ENCODE data around the gene NELL2.

DNA sequence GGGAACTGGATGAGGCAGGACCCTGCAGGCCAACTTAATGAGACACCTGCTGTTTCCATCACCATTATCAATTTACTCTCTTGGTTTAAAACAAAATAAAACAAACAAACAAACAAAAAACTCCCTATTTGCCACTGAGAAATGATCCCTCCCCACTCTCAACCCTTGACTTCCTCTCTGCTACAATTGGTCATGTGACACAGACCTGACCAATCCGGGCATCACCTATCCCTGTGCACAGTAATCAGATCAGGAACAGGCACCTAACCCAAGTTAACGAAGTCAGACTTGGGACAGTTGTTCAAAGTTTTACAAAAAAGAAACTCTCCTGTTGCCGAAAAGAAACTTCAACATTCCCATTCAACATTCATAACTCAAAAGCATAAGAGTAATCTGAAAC, 58.4 kb downstream of the NELL2 start:
- TF ChIP-seq, protein P1, sequence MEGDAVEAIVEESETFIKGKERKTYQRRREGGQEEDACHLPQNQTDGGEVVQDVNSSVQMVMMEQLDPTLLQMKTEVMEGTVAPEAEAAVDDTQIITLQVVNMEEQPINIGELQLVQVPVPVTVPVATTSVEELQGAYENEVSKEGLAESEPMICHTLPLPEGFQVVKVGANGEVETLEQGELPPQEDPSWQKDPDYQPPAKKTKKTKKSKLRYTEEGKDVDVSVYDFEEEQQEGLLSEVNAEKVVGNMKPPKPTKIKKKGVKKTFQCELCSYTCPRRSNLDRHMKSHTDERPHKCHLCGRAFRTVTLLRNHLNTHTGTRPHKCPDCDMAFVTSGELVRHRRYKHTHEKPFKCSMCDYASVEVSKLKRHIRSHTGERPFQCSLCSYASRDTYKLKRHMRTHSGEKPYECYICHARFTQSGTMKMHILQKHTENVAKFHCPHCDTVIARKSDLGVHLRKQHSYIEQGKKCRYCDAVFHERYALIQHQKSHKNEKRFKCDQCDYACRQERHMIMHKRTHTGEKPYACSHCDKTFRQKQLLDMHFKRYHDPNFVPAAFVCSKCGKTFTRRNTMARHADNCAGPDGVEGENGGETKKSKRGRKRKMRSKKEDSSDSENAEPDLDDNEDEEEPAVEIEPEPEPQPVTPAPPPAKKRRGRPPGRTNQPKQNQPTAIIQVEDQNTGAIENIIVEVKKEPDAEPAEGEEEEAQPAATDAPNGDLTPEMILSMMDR (IDR thresholded peaks at IDR 0.05; ENCODE audit: insufficient read depth, low read length) = no peak
- TF ChIP-seq, protein P2, sequence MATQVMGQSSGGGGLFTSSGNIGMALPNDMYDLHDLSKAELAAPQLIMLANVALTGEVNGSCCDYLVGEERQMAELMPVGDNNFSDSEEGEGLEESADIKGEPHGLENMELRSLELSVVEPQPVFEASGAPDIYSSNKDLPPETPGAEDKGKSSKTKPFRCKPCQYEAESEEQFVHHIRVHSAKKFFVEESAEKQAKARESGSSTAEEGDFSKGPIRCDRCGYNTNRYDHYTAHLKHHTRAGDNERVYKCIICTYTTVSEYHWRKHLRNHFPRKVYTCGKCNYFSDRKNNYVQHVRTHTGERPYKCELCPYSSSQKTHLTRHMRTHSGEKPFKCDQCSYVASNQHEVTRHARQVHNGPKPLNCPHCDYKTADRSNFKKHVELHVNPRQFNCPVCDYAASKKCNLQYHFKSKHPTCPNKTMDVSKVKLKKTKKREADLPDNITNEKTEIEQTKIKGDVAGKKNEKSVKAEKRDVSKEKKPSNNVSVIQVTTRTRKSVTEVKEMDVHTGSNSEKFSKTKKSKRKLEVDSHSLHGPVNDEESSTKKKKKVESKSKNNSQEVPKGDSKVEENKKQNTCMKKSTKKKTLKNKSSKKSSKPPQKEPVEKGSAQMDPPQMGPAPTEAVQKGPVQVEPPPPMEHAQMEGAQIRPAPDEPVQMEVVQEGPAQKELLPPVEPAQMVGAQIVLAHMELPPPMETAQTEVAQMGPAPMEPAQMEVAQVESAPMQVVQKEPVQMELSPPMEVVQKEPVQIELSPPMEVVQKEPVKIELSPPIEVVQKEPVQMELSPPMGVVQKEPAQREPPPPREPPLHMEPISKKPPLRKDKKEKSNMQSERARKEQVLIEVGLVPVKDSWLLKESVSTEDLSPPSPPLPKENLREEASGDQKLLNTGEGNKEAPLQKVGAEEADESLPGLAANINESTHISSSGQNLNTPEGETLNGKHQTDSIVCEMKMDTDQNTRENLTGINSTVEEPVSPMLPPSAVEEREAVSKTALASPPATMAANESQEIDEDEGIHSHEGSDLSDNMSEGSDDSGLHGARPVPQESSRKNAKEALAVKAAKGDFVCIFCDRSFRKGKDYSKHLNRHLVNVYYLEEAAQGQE (IDR thresholded peaks at IDR 0.05; ENCODE audit: insufficient replicate concordance, low read depth) = no peak
- TF ChIP-seq POLR2AphosphoS5 (IDR thresholded peaks at IDR 0.05; ENCODE audit: low read depth) = no peak
- no peak; the same call in 1 of the 2 replicates for TF ChIP-seq SPI1 (IDR thresholded peaks at IDR 0.05; ENCODE audit: borderline replicate concordance, low read depth)
